HCT116 (cell line): ENCODE data around the gene GTF2IRD2. TPM values are rescaled to one million over a fixed set of nuclear protein-coding genes. Genes with fewer than 3 reads are reported as not detected.
"Not testable (repeated sequence)": the region's sequence is repeated elsewhere in the genome, so short reads cannot be mapped to it uniquely, and the experiment has no call there.

Experiments
- ATAC-seq: fragments of 200-7000 bp; cut with Tn5 transposase; 2 replicates; pipeline ENCODE4 v1.9.1; 2020; ENCODE audit warnings: mild to moderate bottlenecking, moderate library complexity
- BruUV-seq: library from RNA; stranded (reverse); fragments of 400-500 nt; replicated peaks from 2 replicates; lab custom pipeline; 2021; lab: Mats Ljungman, UMichigan
- CTCF ChIA-PET: fragments of 300-600 bp; sonication (Branson Sonifier 250); formaldehyde crosslinking; loops from one replicate; lab custom pipeline; 2021; ENCODE audit warnings: antibody characterized with exemption; lab: Charles Lee
- POLR2A ChIA-PET: fragments of 300-600, 350-600 bp; sonication (Branson Sonifier 250); formaldehyde crosslinking; loops from one replicate; lab custom pipeline; 2021; ENCODE audit warnings: antibody characterized with exemption; lab: Charles Lee
- RAD21 ChIA-PET, 2 experiments: fragments of 300-600 bp; sonication (Branson Sonifier 250); formaldehyde crosslinking; loops; one replicate each; lab custom pipeline; 2023; ENCODE audit warnings: low total read pairs in 2 of 2; ENCODE audit not compliant: uncharacterized antibody in 2 of 2, unreplicated experiment in 2 of 2, low non-redundant PET in 1 of 2; lab: Charles Lee
- DNase-seq: peaks from one replicate; pipeline ENCODE4 v3.0.0-alpha.2; 2010; ENCODE audit warnings: low read depth, low spot score
- H2AFZ ChIP-seq: fragments of 200-600 bp; shearing (Covaris generic), sonication (generic); 2 replicates; pipeline ENCODE4 v1.6.1; 2017; ENCODE audit warnings: low read depth, mixed run types, mixed read lengths, antibody characterized with exemption, low read length; ENCODE audit not compliant: poor library complexity, severe bottlenecking
- H3K27ac ChIP-seq: 2 replicates; pipeline ENCODE4 v1.5.1; 2012; ENCODE audit warnings: low read depth, low read length
- H3K27me3 ChIP-seq: fragments of 200-600 bp; sonication (generic); 2 replicates; pipeline ENCODE4 v1.6.1; 2016; ENCODE audit warnings: mixed run types, low read length, mixed read lengths; ENCODE audit not compliant: insufficient read depth
- H3K36me3 ChIP-seq, 2 experiments: fragments of 200-500 bp in 1 of 2; fragments of 200-600 bp in 1 of 2; sonication (Bioruptor generic) in 1 of 2; sonication (generic) in 1 of 2; 2 replicates each; pipeline versions ENCODE4 v1.5.1 to v1.6.1; 2014 to 2016; ENCODE audit warnings: low read length in 2 of 2, inconsistent platforms in 1 of 2, mixed read lengths in 1 of 2, mixed run types in 1 of 2; ENCODE audit not compliant: insufficient read depth in 2 of 2, control insufficient read depth in 1 of 2
- H3K4me1 ChIP-seq, 2 experiments: fragments of 200-600 bp in 1 of 2; sonication (generic) in 1 of 2; 2 replicates each; pipeline versions ENCODE4 v1.5.1 to v1.6.1; 2012 to 2017; ENCODE audit warnings: low read length in 2 of 2, inconsistent platforms in 1 of 2, mild to moderate bottlenecking in 1 of 2, mixed read lengths in 1 of 2, mixed run types in 1 of 2, moderate library complexity in 1 of 2; ENCODE audit not compliant: insufficient read depth in 2 of 2, control insufficient read depth in 1 of 2
- H3K4me2 ChIP-seq: fragments of 200-600 bp; sonication (generic); 2 replicates; pipeline ENCODE4 v1.6.1; 2017; ENCODE audit warnings: mixed run types, low read length, mixed read lengths
- H3K4me3 ChIP-seq, 2 experiments: fragments of 200-600 bp in 1 of 2; sonication (generic) in 1 of 2; replicated peaks in 1 of 2; 2 replicates each; pipeline ENCODE4 v1.5.1; 2011 to 2016; ENCODE audit warnings: low read length in 2 of 2, control low read depth in 1 of 2, low read depth in 1 of 2, mild to moderate bottlenecking in 1 of 2, mixed read lengths in 1 of 2, mixed run types in 1 of 2
- H3K79me2 ChIP-seq: fragments of 200-600 bp; sonication (generic); 2 replicates; pipeline ENCODE4 v1.6.1; 2017; ENCODE audit warnings: mild to moderate bottlenecking, mixed run types, low read length, moderate library complexity, mixed read lengths; ENCODE audit not compliant: insufficient read depth
- H3K9ac ChIP-seq: fragments of 200-600 bp; sonication (generic); 2 replicates; pipeline ENCODE4 v1.6.1; 2016; ENCODE audit warnings: low read length, mixed read lengths
- H3K9me2 ChIP-seq: fragments of 200-600 bp; sonication (generic), shearing (Covaris generic); 2 replicates; pipeline ENCODE4 v1.6.1; 2017; ENCODE audit warnings: mixed run types, mild to moderate bottlenecking, moderate library complexity; ENCODE audit not compliant: insufficient read depth
- H3K9me3 ChIP-seq, 2 experiments: fragments of 200-500 bp in 1 of 2; fragments of 200-600 bp in 1 of 2; sonication (Bioruptor generic) in 1 of 2; sonication (generic) in 1 of 2; 2 replicates each; pipeline ENCODE4 v1.6.1; 2014 to 2017; ENCODE audit warnings: low read length in 2 of 2, mixed read lengths in 2 of 2, inconsistent platforms in 1 of 2, low read depth in 1 of 2, mild to moderate bottlenecking in 1 of 2, mixed run types in 1 of 2, moderate library complexity in 1 of 2; ENCODE audit not compliant: control insufficient read depth in 1 of 2, insufficient read depth in 1 of 2
- H4K20me1 ChIP-seq: fragments of 200-600 bp; sonication (generic), shearing (Covaris generic); 2 replicates; pipeline ENCODE4 v1.6.1; 2017; ENCODE audit warnings: mixed run types, mild to moderate bottlenecking, moderate library complexity; ENCODE audit not compliant: insufficient read depth
- intact Hi-C: fragments of 100-400 bp; cut with micrococcal nuclease; formaldehyde crosslinking; loops from 2 replicates; pipeline ENCODE4 v1.10.0; 2022
- total RNA-seq: library from RNA; stranded (reverse); gene quantifications from one replicate; pipeline ENCODE4 v1.2.1, GENCODE V29; 2021; ENCODE audit not compliant: unreplicated experiment

The GTF2IRD2 gene
- total RNA-seq, 1 experiment from 2014 or later: 9.2 TPM

DNA sequence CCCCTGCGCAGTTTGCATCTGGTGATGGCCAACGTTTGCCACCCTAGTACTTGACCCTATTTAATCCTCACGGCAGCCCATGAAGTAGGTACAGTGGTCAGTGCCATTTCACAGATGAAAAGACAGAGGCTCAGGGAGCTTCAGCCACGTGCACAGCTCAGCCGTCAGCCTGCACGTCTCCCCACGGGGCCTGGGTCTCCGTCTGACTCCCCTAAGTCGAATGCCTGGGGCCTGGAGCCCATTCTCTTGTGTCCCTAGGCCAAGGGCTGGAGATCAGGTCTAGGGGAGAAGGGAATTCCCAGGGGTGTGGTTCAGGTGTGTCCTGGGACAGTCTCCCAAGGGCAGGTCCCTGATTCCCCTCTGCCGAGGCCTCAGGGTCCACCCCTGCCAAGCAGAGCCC, 84.4 kb downstream of the GTF2IRD2 start:
- H3K27ac ChIP-seq, H3K9me2 ChIP-seq, H2AFZ ChIP-seq, H3K9ac ChIP-seq, H3K4me3 ChIP-seq, POLR2A ChIA-PET, H3K36me3 ChIP-seq, ATAC-seq, RAD21 ChIA-PET, CTCF ChIA-PET, H3K9me3 ChIP-seq, BruUV-seq, H3K27me3 ChIP-seq, intact Hi-C loops, H4K20me1 ChIP-seq, H3K4me1 ChIP-seq, H3K79me2 ChIP-seq, DNase-seq, H3K4me2 ChIP-seq: not testable (repeated sequence)

DNA sequence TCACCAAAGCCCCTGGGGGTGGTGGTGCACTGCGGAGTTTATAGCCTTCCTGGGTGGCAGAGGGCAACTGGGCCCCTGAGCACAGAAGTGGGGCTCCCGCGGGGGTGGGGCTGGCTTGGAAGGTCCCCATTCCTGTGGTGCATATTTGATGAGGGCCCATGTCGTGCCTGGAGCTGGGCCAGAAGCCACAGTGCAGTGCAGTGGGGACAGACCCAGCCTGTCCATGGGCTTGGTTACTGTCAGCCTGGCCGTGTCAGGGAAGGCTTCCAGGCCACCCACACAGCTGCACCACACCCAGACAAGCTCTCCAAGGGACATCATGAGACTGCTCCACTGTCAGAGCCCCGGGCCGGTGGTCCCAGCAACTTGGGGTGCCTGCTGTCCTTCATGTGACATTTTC, 84.9 kb downstream of the GTF2IRD2 start:
- POLR2A ChIA-PET: not testable (repeated sequence)
- peak; percentile 37; the same call in 1 of the 2 replicates for ATAC-seq

DNA sequence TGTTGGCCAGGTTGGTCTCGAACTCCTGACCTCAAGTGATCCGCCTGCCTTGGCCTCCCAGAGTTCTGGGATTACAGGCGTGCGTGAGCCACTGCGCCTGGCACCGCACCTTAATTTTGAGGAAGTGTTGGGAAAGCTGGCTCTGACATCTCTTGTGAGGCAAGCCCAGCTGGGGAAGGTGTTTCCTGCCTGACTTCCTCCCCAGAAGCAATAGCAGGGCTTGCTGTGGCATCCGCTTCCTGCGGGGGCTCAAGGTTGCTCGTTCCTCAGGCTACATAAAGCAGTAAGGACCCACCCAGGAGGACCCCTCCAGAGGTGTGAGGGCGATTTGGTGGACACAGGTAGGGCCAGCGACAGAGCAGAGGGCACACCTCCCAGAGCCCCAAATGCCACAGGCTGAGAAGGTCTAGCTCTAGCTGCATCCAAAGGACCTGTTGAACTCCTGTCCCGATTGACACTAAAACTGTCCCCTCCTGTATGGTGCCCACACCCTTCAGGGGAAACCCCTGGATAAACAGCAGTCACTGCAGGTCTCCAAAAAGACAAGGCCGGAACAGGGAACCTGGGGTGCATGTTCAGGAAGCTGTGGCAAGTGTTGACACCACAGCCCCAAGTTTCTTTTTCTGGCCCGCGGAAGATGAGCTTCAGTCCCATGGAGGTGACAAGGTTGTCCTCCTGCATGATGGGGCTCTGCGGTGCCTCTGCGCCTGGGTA, 86.0 kb downstream of the GTF2IRD2 start:
- POLR2A ChIA-PET, H3K27me3 ChIP-seq, DNase-seq, CTCF ChIA-PET, H3K4me2 ChIP-seq, H3K27ac ChIP-seq, H2AFZ ChIP-seq, H3K9me3 ChIP-seq, H4K20me1 ChIP-seq, ATAC-seq, H3K36me3 ChIP-seq, H3K9ac ChIP-seq, H3K4me3 ChIP-seq, BruUV-seq, H3K4me1 ChIP-seq, H3K79me2 ChIP-seq, H3K9me2 ChIP-seq, intact Hi-C loops, RAD21 ChIA-PET: not testable (repeated sequence)

More for the DNA sequence above, 84.9 kb downstream of the GTF2IRD2 start:
- H3K9me3 ChIP-seq, H3K27ac ChIP-seq, DNase-seq, H3K4me2 ChIP-seq, RAD21 ChIA-PET, BruUV-seq, H4K20me1 ChIP-seq, CTCF ChIA-PET, H3K9me2 ChIP-seq, H3K9ac ChIP-seq, H3K27me3 ChIP-seq, H3K36me3 ChIP-seq, intact Hi-C loops, H3K4me1 ChIP-seq, H3K4me3 ChIP-seq, H2AFZ ChIP-seq, H3K79me2 ChIP-seq: not testable (repeated sequence)

DNA sequence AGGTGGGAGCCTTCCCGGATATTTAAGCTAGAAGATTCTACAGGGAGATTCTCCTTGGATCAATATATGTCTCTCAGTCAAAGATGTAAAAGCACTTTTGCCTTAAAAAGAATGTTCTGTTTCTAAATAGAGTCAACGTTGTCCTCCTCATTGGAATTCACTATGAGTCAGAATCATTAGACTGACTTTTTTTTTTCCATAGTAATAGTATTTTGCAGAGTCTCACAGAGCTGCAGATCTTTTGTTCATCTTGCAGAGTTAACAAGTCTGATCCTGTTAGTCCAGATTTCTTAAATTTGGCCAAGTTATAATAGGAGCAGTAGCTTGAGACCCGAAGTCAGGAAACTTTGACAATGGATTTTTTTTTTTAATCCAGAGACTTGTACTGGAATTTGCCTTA, 92.4 kb downstream of the GTF2IRD2 start:
- H3K9me3 ChIP-seq, H3K79me2 ChIP-seq, intact Hi-C loops, CTCF ChIA-PET, H3K27ac ChIP-seq, H3K27me3 ChIP-seq, POLR2A ChIA-PET, H2AFZ ChIP-seq, BruUV-seq, H3K9me2 ChIP-seq, ATAC-seq, H3K4me2 ChIP-seq, H3K4me1 ChIP-seq, H3K36me3 ChIP-seq, RAD21 ChIA-PET, H3K9ac ChIP-seq, H4K20me1 ChIP-seq, DNase-seq, H3K4me3 ChIP-seq: not testable (repeated sequence)
